ENCODE data around the gene PDZD2. TPM values are rescaled to one million over a fixed set of nuclear protein-coding genes. Genes with fewer than 3 reads are reported as not detected.
A peak's percentile ranks its signal among the peaks of the same experiment; 100 is the strongest.
"Not testable (repeated sequence)": the region's sequence is repeated elsewhere in the genome, so short reads cannot be mapped to it uniquely, and the experiment has no call there.

Gene PDZD2
- total RNA-seq, 1 experiment from 2014 or later = not detected

DNA sequence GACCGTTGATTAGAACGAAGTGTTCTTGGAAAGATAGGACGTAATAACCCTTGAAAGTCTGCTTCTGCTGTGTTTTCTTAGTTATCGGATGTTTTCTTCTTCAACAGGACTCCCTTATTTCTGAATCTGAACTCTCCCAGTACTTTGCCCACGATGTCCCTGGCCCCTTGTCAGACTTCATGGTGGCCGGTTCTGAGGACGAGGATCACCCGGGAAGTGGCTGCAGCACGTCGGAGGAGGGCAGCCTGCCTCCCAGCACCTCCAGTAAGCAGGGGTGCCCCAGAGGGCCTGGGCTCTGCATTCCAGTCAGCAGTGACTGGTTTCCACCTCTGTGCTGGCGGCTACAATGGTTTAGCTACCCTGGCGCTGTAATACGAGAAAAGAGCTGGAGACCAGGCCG, 433.1 kb downstream of the PDZD2 start:
- DNase-seq (ENCODE audit: low spot score) = no peak

DNA sequence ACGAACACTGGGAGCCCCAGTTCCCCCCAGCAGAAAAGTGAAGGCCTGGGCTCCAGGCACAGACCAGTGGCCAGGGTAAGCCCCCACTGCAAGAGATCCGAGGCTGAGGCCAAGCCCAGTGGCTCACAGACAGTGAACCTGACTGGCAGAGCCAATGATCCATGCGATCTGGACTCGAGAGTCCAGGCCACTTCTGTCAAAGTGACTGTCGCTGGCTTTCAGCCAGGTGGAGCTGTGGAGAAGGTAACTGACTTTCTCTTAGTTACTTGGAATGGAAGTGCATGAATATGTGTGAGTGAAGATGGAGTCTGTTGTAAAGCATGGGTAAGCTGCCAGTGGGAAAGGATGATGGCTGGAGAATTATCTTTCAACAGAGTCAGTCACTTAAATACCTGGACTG, 435.5 kb downstream of the PDZD2 start:
- peak; percentile 50 for DNase-seq (ENCODE audit: low spot score)

DNA sequence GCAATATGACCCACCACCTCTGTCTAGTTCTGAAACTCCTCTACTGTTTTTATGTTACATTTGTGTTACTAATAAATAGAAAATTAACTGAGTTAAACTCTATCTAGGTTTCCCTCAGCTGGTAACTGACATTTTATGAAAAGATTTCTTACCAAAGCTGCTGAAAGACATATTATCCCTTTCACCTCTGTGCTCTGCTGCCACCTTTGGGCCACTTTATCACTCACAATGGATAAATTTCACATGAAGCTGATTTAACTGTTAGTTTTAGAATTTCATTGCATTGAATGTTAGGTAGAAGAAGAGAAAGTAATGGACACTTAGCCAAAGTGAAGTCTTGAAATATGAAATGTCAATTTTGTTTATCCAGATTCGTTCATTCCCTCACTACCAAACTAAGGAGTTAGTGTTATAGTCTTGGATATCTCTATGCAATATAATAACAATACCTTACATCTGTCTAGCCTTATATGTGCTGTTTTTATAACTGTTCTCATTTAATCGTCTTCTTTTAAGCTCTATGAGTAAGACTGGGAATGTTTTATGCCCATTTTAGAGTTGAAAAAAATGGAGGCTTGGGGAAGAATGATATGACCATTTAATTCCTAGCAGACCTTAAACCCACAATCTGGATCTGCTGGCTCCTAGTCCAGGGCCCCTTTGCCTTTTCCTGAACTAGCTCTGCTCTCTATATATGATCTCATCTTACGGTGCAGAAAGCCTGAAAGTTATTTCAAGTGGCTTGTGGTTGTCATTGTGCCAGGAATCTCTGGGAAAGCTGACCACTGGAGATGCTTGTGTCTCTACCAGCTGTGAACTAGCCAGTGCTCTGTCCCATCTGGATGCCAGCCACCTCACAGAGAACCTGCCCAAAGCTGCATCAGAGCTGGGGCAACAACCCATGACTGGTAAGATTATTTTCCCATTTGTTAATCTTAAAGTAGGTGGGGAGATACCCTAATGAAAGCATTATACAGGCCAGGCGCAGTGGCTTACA, 438.1 kb downstream of the PDZD2 start:
- DNase-seq (ENCODE audit: low spot score) = peak; percentile 81

DNA sequence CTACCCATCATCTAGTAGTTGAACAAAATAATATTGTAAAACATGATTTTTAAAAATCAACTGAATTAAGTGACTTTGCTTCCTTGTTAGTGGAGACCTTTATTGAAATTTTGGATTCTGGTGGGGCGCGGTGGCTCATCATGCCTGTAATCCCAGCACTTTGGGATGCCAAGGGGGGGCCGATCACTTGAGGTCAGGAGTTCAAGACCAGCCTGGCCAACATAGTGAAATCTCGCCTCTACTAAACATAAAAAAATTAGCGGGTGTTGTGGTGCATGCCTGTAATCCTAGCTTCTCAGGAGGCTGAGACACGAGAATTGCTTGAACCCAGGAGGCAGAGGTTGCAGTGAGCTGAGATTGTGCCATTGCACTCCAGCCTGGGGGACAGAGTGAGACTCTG, 439.9 kb downstream of the PDZD2 start:
- not testable (repeated sequence) for DNase-seq (ENCODE audit: low spot score)

DNA sequence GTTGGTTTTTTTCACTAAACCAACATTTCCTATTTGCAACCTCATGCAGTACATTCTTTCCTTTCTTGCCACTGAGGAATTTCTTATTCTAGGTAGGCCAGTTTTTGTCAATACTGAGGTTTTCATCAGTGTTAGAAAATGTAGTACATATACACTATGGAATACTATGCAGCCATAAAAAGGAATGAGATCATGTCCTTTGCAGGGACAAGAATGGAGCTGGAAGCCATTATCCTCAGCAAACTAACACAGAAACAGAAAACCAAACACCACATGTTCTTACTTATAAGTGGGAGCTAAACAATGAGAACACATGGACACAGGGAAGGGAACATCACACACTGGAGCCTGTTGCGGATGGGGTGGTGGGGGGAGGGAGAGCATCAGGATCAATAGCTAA, 441.6 kb downstream of the PDZD2 start:
- DNase-seq (ENCODE audit: low spot score) = not testable (repeated sequence)

DNA sequence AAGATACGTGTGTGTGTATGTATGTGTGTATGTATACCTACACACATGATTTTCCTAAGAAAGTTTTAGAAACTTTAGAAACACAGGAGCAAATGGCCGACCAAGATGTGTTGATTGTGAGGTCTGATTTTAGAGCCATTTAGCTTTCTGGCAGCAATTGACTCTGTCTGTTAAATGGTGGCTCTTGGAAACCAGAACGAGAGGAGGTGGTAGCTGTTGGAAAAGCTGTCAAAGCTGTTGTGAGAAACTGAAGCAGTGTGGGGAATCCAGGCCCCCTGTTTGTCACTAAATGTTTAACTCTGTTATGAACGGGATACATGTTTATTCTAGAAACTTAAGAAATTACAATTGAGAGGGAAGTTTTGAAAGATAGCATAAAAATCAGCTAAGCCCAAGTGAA, 443.8 kb downstream of the PDZD2 start:
- DNase-seq (ENCODE audit: low spot score) = no peak

DNA sequence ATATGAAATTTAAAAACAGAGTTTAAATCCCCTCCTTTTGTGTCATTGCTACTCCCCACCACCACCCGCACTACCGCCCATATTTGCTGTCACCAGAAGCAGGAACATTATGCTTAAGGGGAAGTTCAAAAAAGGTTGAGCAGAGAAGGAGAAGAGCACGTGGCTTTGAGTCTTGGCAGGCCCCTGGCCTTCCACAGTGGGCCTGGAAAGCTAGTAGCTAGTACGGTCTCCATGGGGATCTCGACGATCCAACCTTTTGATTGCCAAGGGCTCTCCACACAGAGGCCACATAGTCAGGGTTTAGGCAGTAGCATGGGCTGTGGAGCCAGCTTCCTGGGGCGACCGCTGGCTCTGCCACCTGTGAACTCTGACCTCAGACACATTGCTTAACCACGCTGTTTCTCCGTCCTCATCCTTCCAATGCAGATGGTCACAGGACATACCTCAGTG, 445.1 kb downstream of the PDZD2 start:
- no peak for DNase-seq (ENCODE audit: low spot score)

DNA sequence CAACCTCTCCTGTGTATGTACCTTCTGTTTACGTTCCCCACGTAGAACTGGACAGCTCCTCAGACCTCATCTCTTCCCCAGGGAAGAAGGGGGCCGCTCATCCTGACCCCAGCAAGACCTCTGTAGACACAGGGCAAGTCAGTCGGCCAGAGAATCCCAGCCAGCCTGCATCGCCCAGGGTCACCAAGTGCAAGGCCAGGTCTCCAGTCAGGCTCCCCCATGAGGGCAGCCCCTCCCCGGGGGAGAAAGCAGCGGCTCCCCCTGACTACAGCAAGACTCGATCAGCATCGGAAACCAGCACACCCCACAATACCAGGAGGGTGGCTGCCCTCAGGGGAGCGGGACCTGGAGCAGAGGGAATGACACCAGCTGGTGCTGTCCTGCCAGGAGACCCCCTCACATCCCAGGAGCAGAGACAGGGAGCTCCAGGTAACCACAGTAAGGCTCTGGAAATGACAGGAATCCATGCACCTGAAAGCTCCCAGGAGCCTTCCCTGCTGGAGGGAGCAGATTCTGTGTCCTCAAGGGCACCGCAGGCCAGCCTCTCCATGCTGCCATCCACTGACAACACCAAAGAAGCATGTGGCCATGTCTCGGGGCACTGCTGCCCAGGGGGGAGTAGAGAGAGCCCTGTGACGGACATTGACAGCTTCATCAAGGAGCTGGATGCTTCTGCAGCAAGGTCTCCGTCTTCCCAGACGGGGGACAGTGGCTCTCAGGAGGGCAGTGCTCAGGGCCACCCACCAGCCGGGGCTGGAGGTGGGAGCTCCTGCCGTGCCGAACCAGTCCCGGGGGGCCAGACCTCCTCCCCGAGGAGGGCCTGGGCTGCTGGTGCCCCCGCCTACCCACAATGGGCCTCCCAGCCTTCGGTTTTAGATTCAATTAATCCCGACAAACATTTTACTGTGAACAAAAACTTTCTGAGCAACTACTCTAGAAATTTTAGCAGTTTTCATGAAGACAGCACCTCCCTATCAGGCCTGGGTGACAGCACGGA, 448.5 kb downstream of the PDZD2 start:
- DNase-seq (ENCODE audit: low spot score) = no peak

DNA sequence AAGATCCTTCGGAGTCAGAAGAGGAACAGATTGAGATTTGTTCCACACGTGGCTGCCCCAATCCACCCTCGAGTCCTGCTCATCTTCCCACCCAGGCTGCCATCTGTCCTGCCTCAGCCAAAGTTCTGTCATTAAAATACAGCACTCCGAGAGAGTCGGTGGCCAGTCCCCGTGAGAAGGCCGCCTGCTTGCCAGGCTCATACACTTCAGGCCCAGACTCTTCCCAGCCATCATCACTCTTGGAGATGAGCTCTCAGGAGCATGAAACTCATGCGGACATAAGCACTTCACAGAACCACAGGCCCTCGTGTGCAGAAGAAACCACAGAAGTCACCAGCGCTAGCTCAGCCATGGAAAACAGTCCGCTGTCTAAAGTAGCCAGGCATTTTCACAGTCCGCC, 449.3 kb downstream of the PDZD2 start:
- no peak for DNase-seq (ENCODE audit: low spot score)

DNA sequence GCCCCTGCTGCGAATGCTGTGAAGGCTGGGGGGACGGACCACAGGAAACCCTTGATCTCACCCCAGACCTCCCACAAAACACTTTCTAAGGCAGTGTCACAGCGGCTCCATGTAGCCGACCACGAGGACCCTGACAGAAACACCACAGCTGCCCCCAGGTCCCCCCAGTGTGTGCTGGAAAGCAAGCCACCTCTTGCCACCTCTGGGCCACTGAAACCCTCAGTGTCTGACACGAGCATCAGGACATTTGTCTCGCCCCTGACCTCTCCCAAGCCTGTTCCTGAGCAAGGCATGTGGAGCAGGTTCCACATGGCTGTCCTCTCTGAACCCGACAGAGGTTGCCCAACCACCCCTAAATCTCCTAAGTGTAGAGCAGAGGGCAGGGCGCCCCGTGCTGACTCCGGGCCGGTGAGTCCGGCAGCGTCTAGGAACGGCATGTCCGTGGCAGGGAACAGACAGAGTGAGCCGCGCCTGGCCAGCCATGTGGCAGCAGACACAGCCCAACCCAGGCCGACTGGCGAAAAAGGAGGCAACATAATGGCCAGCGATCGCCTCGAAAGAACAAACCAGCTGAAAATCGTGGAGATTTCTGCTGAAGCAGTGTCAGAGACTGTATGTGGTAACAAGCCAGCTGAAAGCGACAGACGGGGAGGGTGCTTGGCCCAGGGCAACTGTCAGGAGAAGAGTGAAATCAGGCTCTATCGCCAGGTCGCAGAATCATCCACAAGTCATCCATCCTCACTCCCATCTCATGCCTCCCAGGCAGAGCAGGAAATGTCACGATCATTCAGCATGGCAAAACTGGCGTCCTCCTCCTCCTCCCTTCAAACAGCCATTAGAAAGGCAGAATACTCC, 450.4 kb downstream of the PDZD2 start:
- DNase-seq (ENCODE audit: low spot score) = no peak

DNA sequence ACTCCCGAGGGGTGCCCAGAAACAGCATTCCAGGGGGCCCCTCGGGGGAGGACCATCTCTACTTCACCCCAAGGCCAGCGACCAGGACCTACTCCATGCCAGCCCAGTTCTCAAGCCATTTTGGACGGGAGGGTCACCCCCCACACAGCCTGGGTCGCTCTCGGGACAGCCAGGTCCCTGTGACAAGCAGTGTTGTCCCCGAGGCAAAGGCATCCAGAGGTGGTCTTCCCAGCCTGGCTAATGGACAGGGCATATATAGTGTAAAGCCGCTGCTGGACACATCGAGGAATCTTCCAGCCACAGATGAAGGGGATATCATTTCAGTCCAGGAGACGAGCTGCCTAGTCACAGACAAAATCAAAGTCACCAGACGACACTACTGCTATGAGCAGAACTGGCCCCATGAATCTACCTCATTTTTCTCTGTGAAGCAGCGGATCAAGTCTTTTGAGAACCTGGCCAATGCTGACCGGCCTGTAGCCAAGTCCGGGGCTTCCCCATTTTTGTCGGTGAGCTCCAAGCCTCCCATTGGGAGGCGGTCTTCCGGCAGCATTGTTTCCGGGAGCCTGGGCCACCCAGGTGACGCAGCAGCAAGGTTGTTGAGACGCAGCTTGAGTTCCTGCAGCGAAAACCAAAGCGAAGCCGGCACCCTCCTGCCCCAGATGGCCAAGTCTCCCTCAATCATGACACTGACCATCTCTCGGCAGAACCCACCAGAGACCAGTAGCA, 451.3 kb downstream of the PDZD2 start:
- DNase-seq (ENCODE audit: low spot score) = no peak

DNA sequence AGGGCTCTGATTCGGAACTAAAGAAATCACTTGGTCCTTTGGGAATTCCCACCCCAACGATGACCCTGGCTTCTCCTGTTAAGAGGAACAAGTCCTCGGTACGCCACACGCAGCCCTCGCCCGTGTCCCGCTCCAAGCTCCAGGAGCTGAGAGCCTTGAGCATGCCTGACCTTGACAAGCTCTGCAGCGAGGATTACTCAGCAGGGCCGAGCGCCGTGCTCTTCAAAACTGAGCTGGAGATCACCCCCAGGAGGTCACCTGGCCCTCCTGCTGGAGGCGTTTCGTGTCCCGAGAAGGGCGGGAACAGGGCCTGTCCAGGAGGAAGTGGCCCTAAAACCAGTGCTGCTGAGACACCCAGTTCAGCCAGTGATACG, 451.8 kb downstream of the PDZD2 start:
- DNase-seq (ENCODE audit: low spot score) = no peak

DNA sequence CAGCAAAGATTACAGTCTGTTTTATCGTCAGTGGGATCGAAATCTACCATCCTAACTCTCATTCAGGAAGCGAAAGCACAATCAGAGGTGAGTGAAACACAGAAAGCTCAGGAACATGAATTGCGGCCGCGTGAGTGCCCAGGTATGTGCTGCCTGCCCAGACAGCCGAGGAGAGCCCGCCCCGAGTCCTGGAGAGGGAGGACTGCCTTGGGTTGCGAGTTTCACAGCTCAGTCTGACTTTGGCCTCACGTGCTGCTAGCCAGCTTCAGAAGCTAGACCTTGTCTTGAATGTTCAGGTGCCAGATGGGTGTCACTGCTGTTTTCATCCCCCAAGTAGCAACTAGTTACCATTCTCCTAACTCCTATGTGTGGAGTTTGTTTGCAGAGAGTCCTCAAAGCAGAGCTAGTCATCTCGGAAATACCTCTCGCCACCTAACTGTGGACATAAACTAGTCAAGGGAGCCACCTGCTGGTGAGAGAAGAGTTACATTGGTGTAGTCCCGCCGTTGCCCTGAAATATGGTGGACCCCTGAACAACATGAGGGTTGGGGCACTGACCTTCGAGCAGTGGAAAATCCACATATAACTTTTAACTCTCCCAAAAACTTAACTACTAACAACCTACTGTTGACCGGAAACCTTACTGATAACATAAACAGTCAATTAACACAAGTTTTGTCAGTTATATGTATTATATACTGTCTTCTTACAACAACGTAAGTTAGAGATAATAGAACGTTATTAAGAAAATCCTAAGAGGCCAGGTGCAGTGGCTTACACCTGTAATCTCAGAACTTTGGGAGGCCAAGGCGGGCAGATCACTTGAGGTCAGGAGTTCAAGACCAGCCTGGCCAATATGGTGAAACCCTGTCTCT, 454.2 kb downstream of the PDZD2 start:
- DNase-seq (ENCODE audit: low spot score) = peak; percentile 90

DNA sequence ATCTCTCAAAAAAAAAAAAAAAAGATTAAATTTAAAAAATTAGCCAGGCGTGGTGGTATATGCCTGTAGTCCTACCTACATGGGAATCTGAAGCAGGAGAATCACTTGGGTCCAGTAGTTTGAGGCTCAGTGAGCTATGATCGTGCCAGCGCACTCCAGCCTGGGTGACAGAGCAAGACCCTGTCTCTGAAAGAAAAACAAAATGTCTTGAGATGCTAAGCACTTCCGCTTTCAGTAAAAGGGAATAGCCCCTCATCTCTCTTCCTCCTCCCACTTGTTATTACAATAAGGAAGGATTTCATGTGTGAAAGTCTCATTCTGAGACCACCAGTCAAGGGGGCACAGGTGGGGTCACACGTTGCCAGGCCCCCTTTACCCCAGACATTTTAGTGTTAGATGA, 455.8 kb downstream of the PDZD2 start:
- DNase-seq (ENCODE audit: low spot score) = no peak

DNA sequence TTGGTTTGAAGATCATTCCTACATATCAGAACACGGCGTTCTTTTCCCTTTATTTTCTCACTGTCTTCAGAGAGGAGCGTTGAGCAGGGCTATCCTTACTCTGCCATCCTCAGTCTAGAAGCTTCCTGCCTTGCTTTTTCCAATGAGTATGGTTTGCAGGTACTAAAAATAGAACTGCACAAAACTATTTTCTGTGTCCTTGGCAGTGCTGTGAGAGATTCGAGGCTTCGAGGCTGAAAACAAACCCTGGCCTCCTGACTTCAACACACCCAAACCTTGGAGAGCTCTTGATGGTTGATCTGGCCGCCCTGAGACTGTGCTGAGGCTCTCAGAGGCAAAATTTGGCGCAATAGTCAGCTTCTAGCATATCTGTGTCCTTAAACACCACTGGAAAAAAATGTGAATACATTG, 456.3 kb downstream of the PDZD2 start:
- DNase-seq (ENCODE audit: low spot score) = no peak

DNA sequence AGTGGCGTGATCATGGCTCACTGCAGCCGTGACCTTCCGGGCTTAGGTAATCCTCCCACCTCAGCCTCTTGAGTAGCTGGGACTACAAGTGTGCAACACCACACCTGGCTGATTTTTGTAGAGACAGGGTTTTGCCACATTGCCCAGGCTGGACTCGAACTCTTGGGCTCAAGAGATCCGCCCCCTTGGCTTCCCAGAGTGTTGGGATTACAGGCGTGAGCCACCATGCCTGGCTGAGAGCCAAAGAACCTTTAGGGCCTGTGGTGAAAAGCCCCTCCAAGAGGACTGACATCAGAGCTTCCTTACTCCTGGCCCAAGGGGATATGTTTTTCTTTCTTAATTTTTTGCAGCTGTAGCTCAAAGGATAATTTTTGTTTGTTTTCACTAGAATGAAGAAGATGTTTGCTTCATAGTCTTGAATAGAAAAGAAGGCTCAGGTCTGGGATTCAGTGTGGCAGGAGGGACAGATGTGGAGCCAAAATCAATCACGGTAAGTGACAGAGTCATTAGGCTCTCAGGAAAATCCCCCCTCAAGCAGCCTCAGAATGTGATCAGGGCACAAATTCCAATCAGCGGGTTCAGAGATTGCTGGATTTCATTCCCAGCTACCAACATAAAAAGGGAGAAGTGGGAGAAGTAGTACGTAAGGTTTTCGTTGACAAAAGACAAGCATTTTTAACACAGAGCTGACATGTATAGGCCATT, 458.1 kb downstream of the PDZD2 start:
- DNase-seq (ENCODE audit: low spot score) = no peak

DNA sequence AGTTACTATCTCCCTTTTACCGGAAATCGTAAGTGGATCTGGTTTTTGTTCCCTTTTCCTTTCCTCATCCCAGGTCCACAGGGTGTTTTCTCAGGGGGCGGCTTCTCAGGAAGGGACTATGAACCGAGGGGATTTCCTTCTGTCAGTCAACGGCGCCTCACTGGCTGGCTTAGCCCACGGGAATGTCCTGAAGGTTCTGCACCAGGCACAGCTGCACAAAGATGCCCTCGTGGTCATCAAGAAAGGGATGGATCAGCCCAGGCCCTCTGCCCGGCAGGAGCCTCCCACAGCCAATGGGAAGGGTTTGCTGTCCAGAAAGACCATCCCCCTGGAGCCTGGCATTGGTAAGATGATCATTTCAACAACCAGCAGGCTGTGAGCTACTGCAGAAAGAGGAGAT, 459.4 kb downstream of the PDZD2 start:
- no peak for DNase-seq (ENCODE audit: low spot score)

DNA sequence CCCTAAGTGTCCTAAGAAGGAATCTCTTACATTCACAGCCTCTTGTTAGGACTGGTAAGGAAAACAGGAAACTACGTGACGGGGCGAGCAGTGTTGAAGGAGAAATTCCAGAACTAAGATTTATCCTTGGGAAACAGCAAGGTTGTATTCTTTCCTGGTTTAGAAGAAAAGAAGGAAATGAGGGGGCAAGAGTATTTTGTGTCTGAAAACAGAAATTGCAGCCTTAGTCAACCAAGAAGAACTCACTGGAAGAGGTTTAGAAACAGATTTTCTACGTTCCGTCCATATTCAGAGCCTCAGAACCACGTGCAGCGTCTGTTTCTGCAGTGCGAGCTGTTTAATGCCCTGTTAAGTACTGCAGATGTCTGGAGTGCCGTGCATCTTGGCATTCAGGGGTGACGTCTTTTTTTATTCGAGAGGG, 460.0 kb downstream of the PDZD2 start:
- no peak for DNase-seq (ENCODE audit: low spot score)
